Measurements from ENCODE around the gene CP. TPM values are rescaled to one million over a fixed set of nuclear protein-coding genes. Genes with fewer than 3 reads are reported as not detected.

Gene CP
- total RNA-seq, 2 donors from 2014 or later = 13.9 to 35.6 TPM

DNA sequence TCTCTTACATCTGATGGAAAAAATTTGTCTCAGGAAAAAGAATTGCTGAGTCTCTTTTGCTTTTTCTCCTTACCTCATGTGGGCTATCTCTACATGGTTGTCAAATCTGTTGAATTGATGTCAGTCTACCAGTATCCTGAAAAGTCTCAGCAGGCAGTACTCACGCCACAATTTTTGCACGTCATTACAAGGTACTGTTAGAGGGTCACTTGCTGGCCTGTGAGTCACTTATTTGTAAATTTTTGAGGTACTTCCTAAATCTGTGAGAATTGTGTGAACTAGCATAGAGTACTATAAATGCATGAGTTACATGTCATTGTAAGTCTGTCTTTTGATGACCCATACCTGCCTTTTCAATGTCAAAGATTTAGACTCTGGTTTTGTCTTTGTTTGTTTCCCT is 76.3 kb downstream of the CP start:
- DNase-seq = no peak
- intact Hi-C loops (cut with DNase I) = no loop called here
- ATAC-seq = peak in 1 of 2 donors; percentile 62

DNA sequence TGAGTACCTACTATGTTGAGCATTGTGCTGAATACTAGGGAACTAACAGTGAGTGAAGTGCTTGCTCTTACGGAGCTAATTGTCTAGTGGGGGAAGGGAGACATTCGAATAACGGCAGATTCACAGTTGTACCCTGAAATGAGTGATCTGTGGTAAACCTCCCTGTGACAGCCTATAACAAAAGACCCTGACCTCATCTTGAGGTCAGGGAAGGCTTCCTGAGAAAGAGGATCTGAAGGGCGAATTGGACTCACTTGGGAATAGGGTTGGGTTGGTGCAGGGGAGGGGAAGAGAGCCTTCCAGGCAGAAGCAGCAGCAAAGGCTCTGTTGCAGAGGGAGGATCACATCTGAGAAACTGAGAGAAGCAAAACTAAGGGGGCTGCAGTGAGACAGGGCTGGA is 78.9 kb downstream of the CP start:
- ATAC-seq (no peak), DNase-seq (no peak)
- intact Hi-C loops (cut with DNase I) = no loop called here

DNA sequence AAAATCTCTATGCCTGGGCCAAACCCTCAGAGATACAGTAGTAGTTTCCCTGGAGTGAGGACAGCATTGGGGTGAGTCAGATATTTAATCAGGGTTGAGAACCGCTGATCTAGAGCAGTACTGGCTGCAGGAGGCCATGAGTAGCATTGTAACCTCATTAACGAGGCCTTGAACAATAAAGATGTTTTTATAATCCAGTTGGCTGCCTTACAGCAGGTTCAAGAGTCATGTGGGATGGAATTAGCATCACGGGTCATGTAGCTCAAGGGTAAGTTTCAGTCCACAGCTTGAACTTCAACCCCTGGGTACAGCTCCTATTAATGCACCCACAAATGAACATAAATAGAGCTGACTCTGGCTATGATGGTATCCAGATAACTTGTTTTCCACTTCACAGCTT is 87.1 kb downstream of the CP start:
- no peak for DNase-seq
- intact Hi-C loops (cut with DNase I) = no loop called here
- ATAC-seq = peak in 1 of 2 donors; percentile 9

DNA sequence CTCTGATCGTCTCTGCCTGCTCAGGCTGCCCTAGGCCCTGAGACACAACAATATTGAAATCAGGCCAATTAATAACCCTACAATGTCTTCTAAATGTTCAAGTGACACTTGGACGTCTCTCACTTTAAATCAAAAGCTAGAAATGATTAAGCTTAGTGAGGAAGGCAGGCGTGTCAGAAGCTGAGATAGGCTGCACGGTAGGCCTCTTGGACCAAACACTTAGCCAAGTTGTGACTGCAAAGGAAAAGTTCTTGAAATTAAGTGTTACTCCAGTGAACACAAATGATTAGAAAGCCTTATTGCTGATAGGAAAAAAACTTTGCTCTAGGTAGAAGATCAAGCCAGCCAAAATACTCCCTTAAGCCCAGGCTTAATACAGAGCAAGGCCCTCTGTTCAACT is 90.0 kb downstream of the CP start:
- DNase-seq (no peak), ATAC-seq (no peak)
- intact Hi-C loops (cut with DNase I) = no loop called here

DNA sequence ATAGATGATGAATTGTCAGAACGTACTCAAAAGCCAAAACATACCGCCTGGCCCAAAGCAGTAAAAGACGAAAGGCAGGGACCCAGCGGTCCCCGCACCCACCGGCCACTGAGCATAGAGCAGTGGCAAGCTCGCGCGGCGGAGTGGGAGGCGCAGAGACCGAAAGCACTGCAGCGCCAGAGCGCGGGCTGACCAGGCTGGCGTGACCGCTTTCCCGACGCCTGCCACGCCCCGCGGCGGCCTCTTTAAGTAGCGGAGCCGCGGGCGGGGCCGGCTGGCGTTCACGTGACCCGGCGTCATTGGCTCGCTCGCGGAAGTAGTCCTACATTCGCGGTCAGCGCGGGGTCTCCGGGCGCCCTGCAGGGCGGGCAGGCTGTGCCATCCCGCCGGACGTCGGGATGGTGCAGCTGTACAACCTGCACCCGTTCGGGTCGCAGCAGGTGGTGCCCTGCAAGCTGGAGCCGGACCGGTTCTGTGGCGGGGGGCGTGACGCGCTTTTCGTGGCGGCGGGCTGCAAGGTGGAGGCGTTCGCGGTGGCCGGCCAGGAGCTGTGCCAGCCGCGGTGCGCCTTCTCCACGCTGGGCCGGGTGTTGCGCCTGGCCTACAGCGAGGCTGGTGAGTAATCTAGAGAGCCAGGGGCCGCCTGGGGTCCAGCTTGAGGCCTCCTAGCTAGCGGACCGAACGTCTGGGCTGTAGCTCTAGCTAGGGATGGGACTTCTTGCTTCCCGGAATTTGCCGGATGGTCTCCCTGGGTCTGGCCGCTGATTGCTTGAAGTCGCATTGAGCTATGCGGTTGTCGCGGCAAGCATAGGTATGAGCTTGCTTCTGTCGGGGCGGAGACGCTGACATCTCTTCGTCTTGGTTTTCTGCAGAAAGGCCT is 92.1 kb downstream of the CP start, which contains the start of gene HPS3:
HPS3 (plus strand) TSS at position 313 of the 880 bp plus-strand sequence; CDS start at position 399, 86 bp downstream.
- intact Hi-C loops (cut with DNase I) = loop anchor here in 1 of 2 donors (10.0 kb wide), 1 partner anchor 355 kb away; no protein-coding TSS in a partner anchor
- DNase-seq (peak; percentile 95), ATAC-seq (peak; percentile 99)

DNA sequence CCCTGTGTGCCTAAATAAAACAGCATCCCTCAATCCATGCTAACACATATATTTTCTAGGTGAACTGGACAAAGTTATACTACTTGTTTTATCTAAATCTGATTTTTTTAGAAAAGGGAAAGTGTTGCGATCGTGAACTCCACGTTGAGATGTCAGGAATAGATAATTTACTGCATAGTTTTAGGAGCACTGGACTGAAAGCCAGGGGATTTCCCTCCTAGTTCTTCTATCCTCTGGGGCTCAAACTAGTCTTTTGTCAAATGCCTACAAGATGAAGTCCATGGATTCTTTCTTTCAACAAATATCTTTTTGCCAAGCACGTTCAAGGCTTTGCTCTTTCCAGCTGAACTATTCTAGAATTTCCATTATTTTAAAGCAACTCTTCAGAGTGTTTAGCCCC is 92.8 kb downstream of the CP start:
- intact Hi-C loops (cut with DNase I) = loop anchor here in 1 of 2 donors (10.0 kb wide), 1 partner anchor 356 kb away; no protein-coding TSS in a partner anchor
- no peak for DNase-seq
- ATAC-seq = no peak

DNA sequence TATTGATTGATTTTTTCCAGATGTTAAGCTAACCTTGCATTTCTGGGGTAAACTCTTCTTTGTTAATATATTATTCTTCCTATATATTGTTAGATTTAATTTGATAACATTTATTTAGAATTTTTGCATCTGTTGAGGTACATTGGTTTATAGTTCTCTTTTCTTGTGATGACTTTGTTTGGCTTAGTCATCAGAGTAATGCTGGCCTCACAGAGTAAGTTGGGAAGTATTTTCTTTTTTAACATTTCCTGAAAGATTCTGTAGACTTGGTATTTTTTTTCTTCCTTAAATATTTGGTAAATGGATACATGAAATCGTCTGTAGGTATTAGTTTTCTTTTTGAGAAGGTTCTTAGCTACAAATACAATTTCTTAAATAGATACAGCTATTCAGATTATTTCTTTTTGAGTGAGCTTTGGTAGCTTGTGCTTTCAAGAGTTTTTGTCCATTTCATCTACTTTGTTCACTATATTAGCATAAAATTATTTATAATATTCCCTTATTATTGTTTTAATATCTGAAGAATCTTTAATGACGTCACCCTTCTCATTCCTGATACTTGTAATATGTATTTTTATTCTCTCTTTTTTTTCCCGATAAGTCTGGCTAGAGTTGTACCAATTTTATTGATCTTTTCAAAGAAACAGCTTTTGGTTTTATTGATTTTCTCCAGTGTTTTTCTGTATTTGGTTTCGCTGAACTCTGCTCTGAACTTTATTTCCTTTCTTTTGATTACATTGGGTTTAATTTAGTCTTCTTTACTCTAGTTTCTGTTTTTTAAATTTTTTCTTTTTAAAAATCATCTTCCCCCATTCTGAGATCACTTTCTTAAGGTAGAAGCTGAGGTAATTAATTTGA is 98.7 kb downstream of the CP start:
- ATAC-seq (no peak), DNase-seq (no peak)
- intact Hi-C loops (cut with DNase I) = loop anchor here (5.0 to 10.0 kb wide), 2 partner anchors 149 to 362 kb away; no protein-coding TSS in a partner anchor

Other genes starting within 250 kb of the CP start
- 100 to 1,000 TPM; 104 to 125 TPM for gene GYG1, start 230.3 kb downstream of the CP start, total RNA-seq
- gene HLTF, start 135.3 kb downstream of the CP start, total RNA-seq = 10 to 100 TPM; 18.9 to 25.0 TPM
- gene HPS3, start 92.2 kb downstream of the CP start, total RNA-seq = 1 to 10 TPM; 7.7 to 9.7 TPM
- 10 to 100 TPM; 12.5 to 13.2 TPM for gene TM4SF18, start 111.8 kb upstream of the CP start, total RNA-seq
- 100 to 1,000 TPM; 125 to 194 TPM for gene TM4SF1, start 155.8 kb upstream of the CP start, total RNA-seq